Lower lobe of right lung (tissue), 2 donors: ENCODE results near the gene ACOT9. TPM values are rescaled to one million over a fixed set of nuclear protein-coding genes. Genes with fewer than 3 reads are reported as not detected.
A peak's percentile ranks its signal among the peaks of the same experiment; 100 is the strongest.
"Not testable (repeated sequence)": the region's sequence is repeated elsewhere in the genome, so short reads cannot be mapped to it uniquely, and the experiment has no call there.

Experiments used
- ATAC-seq, 2 donors: fragments of 200-7000 bp; cut with Tn5 transposase; one replicate each; pipeline ENCODE4 v1.9.1; 2020 to 2022; ENCODE audit warnings: mild to moderate bottlenecking in 2 of 2, moderate library complexity in 2 of 2
- DNase-seq: peaks from one replicate; pipeline ENCODE4 v3.0.0-alpha.2; 2020
- H3K27ac ChIP-seq: fragments of 200-600 bp; one replicate; pipeline ENCODE4 v1.8.0; 2022
- H3K27me3 ChIP-seq: fragments of 200-600 bp; one replicate; pipeline ENCODE4 v1.8.0; 2022; ENCODE audit warnings: low read depth
- H3K36me3 ChIP-seq: fragments of 200-600 bp; one replicate; pipeline ENCODE4 v1.8.0; 2022; ENCODE audit warnings: mild to moderate bottlenecking
- H3K4me1 ChIP-seq: fragments of 200-600 bp; one replicate; pipeline ENCODE4 v1.8.0; 2022
- H3K4me3 ChIP-seq: fragments of 200-600 bp; one replicate; pipeline ENCODE4 v1.8.0; 2022; ENCODE audit warnings: mild to moderate bottlenecking
- H3K9me3 ChIP-seq: fragments of 200-600 bp; one replicate; pipeline ENCODE4 v1.8.0; 2022
- intact Hi-C: fragments of 100-400 bp; cut with DNase I; formaldehyde crosslinking; loops from one replicate; pipeline ENCODE4 v1.11.0; 2022
- total RNA-seq: library from RNA; stranded (reverse); fragmentation: NEBNext Ultra II Directional; extraction: Animal tissue kit (Norgen Biotek cat#: 25700); gene quantifications from one replicate; pipeline ENCODE4 v1.2.1, GENCODE V29; 2021
- TF ChIP-seq, protein P1 (sequence below): fragments of 200-600 bp; IDR thresholded peaks from one replicate; pipeline ENCODE4 v1.8.0; 2022; ENCODE audit warnings: antibody characterized with exemption, mild to moderate bottlenecking
- donor health status: DM: no; HTN: yes; CAD: no; lungs with severe emphysema.

ACOT9 gene
- total RNA-seq, 1 donor from 2014 or later, result 45.9 TPM

DNA sequence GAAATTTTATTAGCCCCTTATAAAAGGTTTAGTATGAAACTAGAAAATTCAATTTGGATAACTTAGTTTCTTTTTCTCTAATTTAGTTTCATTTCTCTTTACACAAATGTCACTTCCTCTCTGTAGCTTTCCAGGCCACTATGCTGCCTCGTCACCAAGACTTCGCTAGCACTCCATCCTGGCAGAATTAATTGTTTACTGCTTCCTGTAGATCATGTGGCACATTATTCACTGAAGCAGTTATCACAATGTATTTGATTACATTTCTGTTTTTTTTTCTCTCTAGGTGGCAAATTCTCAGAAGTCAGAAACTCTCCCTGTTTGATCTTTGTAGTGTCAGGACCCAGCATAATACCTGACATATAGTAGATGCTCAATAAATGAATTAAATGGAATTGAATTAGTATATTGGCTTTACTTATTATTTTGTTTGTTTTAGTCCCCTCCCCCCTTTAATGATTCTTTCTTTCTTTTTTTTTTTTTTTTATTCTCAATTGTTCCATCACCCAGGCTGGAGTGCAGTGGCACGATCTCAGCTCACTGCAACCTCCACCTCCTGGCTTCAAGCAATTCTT, 30.6 kb upstream of the ACOT9 start:
- H3K9me3 ChIP-seq, result no peaks in the 10 kb centered on the region
- DNase-seq, result no peak
- H3K36me3 ChIP-seq, result no peaks in the 10 kb centered on the region
- intact Hi-C loops, result no loop called here
- TF ChIP-seq, protein P1, sequence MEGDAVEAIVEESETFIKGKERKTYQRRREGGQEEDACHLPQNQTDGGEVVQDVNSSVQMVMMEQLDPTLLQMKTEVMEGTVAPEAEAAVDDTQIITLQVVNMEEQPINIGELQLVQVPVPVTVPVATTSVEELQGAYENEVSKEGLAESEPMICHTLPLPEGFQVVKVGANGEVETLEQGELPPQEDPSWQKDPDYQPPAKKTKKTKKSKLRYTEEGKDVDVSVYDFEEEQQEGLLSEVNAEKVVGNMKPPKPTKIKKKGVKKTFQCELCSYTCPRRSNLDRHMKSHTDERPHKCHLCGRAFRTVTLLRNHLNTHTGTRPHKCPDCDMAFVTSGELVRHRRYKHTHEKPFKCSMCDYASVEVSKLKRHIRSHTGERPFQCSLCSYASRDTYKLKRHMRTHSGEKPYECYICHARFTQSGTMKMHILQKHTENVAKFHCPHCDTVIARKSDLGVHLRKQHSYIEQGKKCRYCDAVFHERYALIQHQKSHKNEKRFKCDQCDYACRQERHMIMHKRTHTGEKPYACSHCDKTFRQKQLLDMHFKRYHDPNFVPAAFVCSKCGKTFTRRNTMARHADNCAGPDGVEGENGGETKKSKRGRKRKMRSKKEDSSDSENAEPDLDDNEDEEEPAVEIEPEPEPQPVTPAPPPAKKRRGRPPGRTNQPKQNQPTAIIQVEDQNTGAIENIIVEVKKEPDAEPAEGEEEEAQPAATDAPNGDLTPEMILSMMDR, result no peak
- H3K4me3 ChIP-seq, result no peak overlapping the region
- no peaks in the 10 kb centered on the region for H3K4me1 ChIP-seq
- ATAC-seq, result peak; percentile 66 to 68
- peak overlapping the region; percentile 69 for H3K27ac ChIP-seq
- no peaks in the 10 kb centered on the region for H3K27me3 ChIP-seq

DNA sequence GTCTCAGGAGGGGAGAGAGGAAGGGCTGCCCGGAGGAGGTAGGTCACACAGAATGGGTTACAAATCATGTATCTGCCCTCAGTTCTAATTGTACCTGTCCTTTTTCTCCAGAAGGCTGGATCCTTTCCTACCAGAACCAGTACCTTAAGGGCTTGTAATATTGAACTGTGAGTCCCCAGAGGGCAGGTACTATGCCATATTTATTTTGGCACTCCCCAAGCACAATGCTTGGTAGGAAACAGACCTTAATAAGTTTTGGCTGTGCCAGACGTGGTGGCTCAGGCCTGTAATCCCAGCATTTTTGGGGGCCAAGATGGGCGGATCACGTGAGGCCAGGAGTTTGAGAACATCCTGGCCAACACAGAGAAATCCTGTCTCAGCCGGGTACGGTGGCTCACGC, 28.0 kb upstream of the ACOT9 start:
- intact Hi-C loops, DNase-seq, H3K9me3 ChIP-seq, H3K4me3 ChIP-seq, H3K27me3 ChIP-seq, ATAC-seq, H3K4me1 ChIP-seq, H3K27ac ChIP-seq, H3K36me3 ChIP-seq: not testable (repeated sequence)

DNA sequence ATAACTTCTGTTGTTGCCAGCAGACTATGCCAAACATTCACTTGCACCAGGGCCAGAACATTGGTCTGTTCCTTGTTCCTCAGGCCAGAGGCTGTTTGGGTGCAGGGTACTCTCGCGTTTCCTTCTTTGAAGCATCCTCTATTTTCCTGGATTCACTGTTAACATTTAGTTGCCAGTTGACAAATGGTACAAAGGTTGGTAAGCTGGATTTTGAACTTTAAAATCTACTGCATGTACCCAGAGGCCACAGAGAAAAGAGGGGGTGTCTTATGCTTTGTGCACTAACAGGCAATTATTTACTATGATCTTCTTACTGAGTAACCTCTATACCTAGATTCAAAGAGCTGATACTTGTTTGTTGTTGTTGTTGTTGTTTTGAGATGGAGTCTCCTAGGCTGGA, 27.1 kb upstream of the ACOT9 start:
- DNase-seq (no peak), ATAC-seq (no peak)
- TF ChIP-seq, protein P1, result no peak
- intact Hi-C loops, result no loop called here
- H3K4me3 ChIP-seq, result no peak overlapping the region
- H3K36me3 ChIP-seq, result no peaks in the 10 kb centered on the region
- H3K27ac ChIP-seq, result no peak overlapping the region
- no peaks in the 10 kb centered on the region for H3K27me3 ChIP-seq
- no peaks in the 10 kb centered on the region for H3K9me3 ChIP-seq
- H3K4me1 ChIP-seq, result no peaks in the 10 kb centered on the region

DNA sequence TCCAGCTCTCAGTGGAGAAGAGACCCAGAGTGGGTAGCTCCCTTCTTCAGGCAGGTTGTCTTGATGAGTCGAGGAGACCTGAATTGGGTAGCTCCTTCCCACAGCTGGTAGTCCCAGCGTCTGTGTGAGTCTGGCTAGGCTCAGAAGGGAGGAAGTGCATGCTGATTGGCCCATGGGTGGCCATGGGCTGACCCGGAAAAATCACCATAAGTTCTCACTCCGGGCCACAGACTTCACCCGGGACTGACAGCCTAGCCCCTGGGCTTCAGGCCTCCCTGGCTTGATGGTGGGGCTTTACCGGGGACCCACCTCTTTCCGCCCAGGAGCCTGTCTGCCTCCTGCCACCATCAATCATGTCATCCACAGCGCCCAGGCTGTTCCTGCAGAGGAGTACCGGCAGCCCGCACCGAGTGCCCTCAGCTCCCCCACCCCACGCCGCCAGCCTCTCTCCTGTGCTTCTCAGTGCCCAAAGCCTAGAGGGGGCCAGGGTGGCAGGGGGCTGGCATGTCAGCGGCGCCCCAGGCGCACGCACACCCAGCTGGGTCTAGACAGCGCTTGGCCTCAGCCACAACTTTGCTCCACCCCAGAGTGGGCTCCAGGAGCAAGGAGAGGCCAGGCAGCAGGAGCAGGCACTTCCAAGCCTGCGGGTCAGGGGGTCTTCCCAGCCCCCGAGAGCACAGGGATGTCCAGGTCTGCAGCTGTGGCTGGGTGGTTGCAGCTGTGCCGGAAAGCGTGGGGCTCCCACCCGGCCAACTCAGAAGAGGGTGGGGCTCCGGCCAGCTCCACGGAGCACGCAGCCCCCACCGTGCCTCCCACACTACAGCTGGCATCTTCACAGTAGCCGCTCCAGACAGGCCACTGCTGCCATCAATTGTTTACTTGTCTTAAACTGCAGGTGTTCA, 23.8 kb upstream of the ACOT9 start:
- DNase-seq, result no peak
- Histone ChIP-seq H3K4me1 (no peaks in the 10 kb centered on the region), H3K27ac (no peak overlapping the region), H3K27me3 (no peaks in the 10 kb centered on the region), H3K9me3 (no peaks in the 10 kb centered on the region), H3K4me3 (no peak overlapping the region), H3K36me3 (no peaks in the 10 kb centered on the region)
- TF ChIP-seq, protein P1, result no peak
- ATAC-seq, result peak in 1 of 2 donors; percentile 40
- intact Hi-C loops, result no loop called here

DNA sequence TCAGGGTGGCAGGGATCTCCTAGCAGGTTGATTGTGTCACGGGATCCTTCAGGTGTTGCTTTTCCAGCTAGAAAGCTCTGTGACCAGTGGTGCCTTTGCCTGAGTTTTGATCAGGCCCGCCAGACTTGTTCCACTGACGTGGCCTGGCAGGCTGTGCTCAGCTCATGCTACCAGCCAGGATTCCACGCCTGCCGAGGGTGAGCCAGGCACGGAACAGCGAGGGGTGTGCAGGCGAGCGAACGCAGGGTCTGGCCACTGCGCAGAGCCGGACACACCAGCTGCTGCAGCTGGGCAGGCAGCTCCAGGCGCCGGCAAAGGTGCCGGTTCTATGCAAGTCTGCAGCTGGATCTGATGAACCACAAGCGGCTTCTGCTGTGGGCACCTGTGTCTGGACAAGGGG, 22.8 kb upstream of the ACOT9 start:
- Histone ChIP-seq H3K9me3 (no peaks in the 10 kb centered on the region), H3K4me3 (no peak overlapping the region), H3K4me1 (no peaks in the 10 kb centered on the region), H3K36me3 (no peaks in the 10 kb centered on the region), H3K27me3 (no peaks in the 10 kb centered on the region), H3K27ac (no peak overlapping the region)
- TF ChIP-seq, protein P1, result no peak
- no peak for DNase-seq
- no peak for ATAC-seq
- intact Hi-C loops, result no loop called here

DNA sequence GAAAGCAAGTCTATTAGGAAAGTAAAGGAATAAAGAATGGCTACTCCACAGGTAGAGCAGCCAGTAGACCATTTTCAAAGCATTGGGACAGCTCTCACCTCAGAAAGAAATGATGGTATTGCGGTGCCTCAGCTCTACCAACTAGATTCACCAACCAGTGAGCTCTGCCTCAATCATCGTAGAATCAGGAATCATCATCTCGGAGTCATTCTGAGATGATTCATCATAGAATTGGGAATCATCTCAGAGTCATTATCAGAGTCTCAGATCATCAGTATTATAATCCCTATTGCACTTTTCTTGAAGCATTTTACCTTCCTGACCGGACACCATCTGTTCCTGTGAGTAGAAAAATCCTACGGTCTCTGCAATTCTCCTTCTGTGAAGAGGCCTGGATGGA, 22.4 kb upstream of the ACOT9 start:
- ATAC-seq (no peak), DNase-seq (no peak)
- H3K4me3 ChIP-seq, result no peak overlapping the region
- H3K27ac ChIP-seq, result no peak overlapping the region
- H3K4me1 ChIP-seq, result no peaks in the 10 kb centered on the region
- no peaks in the 10 kb centered on the region for H3K27me3 ChIP-seq
- intact Hi-C loops, result no loop called here
- TF ChIP-seq, protein P1, result no peak
- H3K9me3 ChIP-seq, result no peaks in the 10 kb centered on the region
- no peaks in the 10 kb centered on the region for H3K36me3 ChIP-seq
